Measurements from ENCODE around the gene TMEM182. TPM values are rescaled to one million over a fixed set of nuclear protein-coding genes. Genes with fewer than 3 reads are reported as not detected.

TMEM182 gene
- total and polyA plus RNA-seq, 2 of the 4 experiments (the other 2 are of a cell fraction), result 1.3 to 1.4 TPM

- Histone ChIP-seq H3K23ac (ENCODE audit: low read depth, low read length) (no peak overlapping the region), H3K18ac (ENCODE audit: low read depth, low read length) (no peak overlapping the region), H2BK15ac (ENCODE audit: low read depth, low read length) (no peak overlapping the region), H4K5ac (ENCODE audit: low read depth, low read length) (no peak overlapping the region), H3K9ac (ENCODE audit: low read depth, low read length) (no peak overlapping the region), H3K9me1 (ENCODE audit: insufficient read depth, low read length) (peaks cover 6% of the 10 kb centered on the region; the same call in 1 of the 2 replicates), H4K20me1 (ENCODE audit: insufficient read depth, low read length) (no peaks in the 10 kb centered on the region), H2AK9ac (replicated peaks; ENCODE audit: low read depth, low read length, poor library complexity) (no peak overlapping the region), H3K36me3 (ENCODE audit: control insufficient read depth, insufficient read depth, low read length) (peaks cover 12% of the 10 kb centered on the region), H3K4me1 (ENCODE audit: control insufficient read depth, insufficient read depth, low read length) (peaks cover 3% of the 10 kb centered on the region; the same call in 1 of the 2 replicates), H2AFZ (replicated peaks; ENCODE audit: low read length, poor library complexity) (no peak overlapping the region), H3K4ac (ENCODE audit: low read depth, low read length) (no peak overlapping the region), H2BK5ac (ENCODE audit: low read depth, low read length, poor library complexity, severe bottlenecking) (no peak overlapping the region), H3K14ac (replicated peaks; ENCODE audit: low read depth, low read length) (no peak overlapping the region), H2AK5ac (ENCODE audit: low read depth, low read length) (no peak overlapping the region), H3K9me3 (ENCODE audit: control insufficient read depth, insufficient read depth, low read length) (no peaks in the 10 kb centered on the region), H3K4me3 (ENCODE audit: insufficient read depth, low read depth, low read length) (no peak overlapping the region), H3K27ac (ENCODE audit: insufficient read depth, low read length) (no peak overlapping the region), H2BK120ac (ENCODE audit: low read depth, low read length) (no peak overlapping the region), H4K8ac (ENCODE audit: low read depth in 2 of 2, low read length in 2 of 2) (no peak overlapping the region), H2BK20ac (ENCODE audit: low read depth, low read length) (no peak overlapping the region), H3K4me2 (ENCODE audit: low read depth, low read length) (no peak overlapping the region), H3K56ac (ENCODE audit: extremely low read depth, insufficient read depth, low read length) (no peak overlapping the region), H3K79me1 (ENCODE audit: low read depth in 1 of 2, low read length in 2 of 2) (no peaks in the 10 kb centered on the region), H4K91ac (ENCODE audit: insufficient read depth, low read depth, low read length) (no peak overlapping the region), H3K27me3 (ENCODE audit: control insufficient read depth, insufficient read depth, low read length) (no peaks in the 10 kb centered on the region)
- DNase-seq (no peak), ATAC-seq (ENCODE audit: low read depth) (no peak)
- CTCF ChIA-PET, result interaction anchor here (1.2 kb wide), 1 partner anchor 11 kb away, joined by 3 read pairs; no protein-coding TSS in a partner anchor
- in situ Hi-C loops (cut with MboI; ENCODE audit: low sequenced_read_pairs) (no loop called here), dilution Hi-C loops (cut with HindIII; ENCODE audit: low sequenced_read_pairs, unreplicated experiment) (no loop called here), intact Hi-C loops (cut with micrococcal nuclease) (no loop called here)
- no TSS peak for BruUV-seq (replicated peaks)
- POLR2A ChIA-PET (ENCODE audit: unreplicated experiment), result no interaction called here
- no CpG with 5 or more reads among the region's 10 CpGs for whole genome bisulfite sequencing, 2 experiments (ENCODE audit: extremely low coverage in 2 of 2, insufficient read length in 1 of 2)
- TF ChIP-seq USF2 (IDR thresholded peaks at IDR 0.05; ENCODE audit: low read depth, low read length) (no peak), RFX5 (IDR thresholded peaks at IDR 0.05; ENCODE audit: low read depth, low read length) (no peak), MXI1 (IDR thresholded peaks at IDR 0.05; ENCODE audit: borderline replicate concordance, low read depth, low read length) (no peak), RCOR1 (IDR thresholded peaks at IDR 0.05; ENCODE audit: insufficient replicate concordance, low read length) (no peak), CEBPB (IDR thresholded peaks at IDR 0.05; ENCODE audit: low read depth, low read length) (no peak), NFE2L2 (IDR thresholded peaks at IDR 0.05; ENCODE audit: low read depth, low read length) (no peak)
These were observed 37.3 kb upstream of the TMEM182 start for GRCh38 chr2:102724553-102724952.

All from IMR-90 (cell line).